Astrocyte of the spinal cord (primary cell): ENCODE results near the gene NHSL2.

Experiments
- DNase-seq: peaks from one replicate; pipeline ENCODE4 v3.0.0; 2011; ENCODE audit warnings: low read depth, low spot score
- H3K4me3 ChIP-seq: 2 replicates; pipeline ENCODE4 v1.5.1; 2011; ENCODE audit warnings: low read depth, mild to moderate bottlenecking, low read length, moderate library complexity
- in situ Hi-C: cut with HindIII; loops from 2 replicates; pipeline ENCODE4 v1.10.0; 2017; ENCODE audit warnings: low sequenced_read_pairs
- TF ChIP-seq, protein P1 (sequence below): IDR thresholded peaks from 2 replicates; pipeline ENCODE4 v1.5.1; 2012; ENCODE audit warnings: low read depth, mild to moderate bottlenecking, low read length, inconsistent platforms

Gene NHSL2

DNA sequence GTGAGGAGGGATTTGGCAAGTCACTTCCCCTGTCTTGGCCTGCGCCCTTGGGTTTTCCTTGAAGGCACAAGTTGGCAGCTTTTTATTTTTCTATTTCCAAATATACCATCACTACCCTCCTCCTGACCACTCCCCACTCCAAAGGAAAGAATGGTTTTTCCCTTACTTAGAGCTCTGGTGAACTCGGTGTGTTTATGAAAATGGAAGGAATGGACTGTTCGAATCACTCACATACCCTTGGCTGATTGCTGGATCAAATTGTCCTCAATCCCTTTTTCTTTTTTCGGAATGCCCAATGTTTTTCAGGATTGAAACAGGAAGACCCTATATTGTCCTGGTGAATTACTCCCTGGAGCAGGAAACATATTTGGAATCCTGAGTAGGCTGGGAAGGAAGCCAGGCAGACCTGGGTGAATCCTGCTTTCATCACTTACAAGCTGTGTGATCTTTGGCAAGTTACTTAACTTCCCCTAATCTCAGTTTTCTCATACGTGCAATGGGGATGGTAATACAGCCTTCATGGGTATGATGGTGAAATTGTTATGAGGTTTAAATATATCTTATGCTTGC is 150.4 kb downstream of the NHSL2 start:
- TF ChIP-seq, protein P1, sequence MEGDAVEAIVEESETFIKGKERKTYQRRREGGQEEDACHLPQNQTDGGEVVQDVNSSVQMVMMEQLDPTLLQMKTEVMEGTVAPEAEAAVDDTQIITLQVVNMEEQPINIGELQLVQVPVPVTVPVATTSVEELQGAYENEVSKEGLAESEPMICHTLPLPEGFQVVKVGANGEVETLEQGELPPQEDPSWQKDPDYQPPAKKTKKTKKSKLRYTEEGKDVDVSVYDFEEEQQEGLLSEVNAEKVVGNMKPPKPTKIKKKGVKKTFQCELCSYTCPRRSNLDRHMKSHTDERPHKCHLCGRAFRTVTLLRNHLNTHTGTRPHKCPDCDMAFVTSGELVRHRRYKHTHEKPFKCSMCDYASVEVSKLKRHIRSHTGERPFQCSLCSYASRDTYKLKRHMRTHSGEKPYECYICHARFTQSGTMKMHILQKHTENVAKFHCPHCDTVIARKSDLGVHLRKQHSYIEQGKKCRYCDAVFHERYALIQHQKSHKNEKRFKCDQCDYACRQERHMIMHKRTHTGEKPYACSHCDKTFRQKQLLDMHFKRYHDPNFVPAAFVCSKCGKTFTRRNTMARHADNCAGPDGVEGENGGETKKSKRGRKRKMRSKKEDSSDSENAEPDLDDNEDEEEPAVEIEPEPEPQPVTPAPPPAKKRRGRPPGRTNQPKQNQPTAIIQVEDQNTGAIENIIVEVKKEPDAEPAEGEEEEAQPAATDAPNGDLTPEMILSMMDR = no peak
- no peak for DNase-seq
- H3K4me3 ChIP-seq = no peak overlapping the region
- in situ Hi-C loops = no loop called here

DNA sequence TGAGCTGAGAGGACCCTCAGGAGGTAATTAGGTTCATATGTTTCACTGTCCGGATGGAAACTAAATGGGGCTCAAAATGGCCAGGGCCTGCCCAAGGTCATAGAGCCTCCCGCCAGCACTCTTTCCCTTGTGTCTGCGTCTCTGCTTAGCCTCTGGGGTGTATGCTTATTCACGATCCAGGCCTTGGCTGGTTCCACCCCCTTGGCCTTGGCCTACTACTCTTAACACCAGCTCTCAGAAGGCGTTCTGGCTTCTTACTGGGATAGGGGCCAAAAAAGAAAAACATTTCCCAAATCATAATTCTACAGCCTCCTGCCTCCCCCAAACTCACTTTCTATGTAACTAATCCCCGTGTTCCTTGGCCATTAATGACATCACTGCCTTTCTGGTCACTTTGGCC is 152.3 kb downstream of the NHSL2 start:
- in situ Hi-C loops = no loop called here

DNA sequence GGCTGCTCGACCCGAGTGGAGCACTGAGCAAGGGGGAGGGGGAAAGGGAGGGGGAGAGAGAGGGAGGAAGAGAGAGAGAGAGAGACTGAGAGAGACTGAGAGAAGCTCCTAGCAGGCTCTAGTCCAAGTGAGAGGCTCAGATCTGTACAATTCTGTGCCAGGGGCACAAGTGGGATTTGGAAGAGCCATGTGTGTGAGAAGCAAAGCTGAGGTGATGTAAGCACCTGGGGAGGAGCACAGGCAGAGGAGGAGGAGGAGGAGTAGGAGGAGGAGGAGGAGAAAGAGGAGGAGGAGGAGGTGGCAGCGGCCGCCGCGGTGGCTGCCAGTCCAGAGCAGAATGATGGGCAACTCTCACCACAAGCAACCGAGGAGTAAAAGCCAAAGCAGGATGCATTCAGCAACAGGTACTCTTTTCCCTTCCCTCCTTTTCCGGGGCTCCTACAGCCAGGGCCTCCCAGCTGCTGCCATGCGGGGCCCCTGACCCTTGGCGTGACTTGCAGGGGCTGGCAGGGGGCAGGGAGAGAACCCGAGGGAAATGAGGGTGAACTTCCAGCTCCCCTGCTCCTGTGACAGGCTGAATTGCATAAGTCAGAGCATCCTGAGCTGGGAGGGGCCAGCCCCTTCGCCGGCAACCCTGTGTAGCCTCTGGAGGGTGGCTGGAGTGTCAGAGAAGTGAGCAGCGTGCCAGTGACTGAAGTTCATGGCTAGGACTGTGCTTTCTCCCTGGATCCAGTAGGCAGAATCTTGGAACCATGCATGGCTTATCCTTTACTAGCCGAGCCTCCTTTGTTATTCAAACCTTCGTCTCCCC is 158.9 kb downstream of the NHSL2 start:
- TF ChIP-seq, protein P1 = no peak
- in situ Hi-C loops = no loop called here
- H3K4me3 ChIP-seq = no peak overlapping the region
- no peak for DNase-seq

More for the DNA sequence above, 152.3 kb downstream of the NHSL2 start:
- TF ChIP-seq, protein P1 = no peak
- no peak for DNase-seq
- no peak overlapping the region for H3K4me3 ChIP-seq

DNA sequence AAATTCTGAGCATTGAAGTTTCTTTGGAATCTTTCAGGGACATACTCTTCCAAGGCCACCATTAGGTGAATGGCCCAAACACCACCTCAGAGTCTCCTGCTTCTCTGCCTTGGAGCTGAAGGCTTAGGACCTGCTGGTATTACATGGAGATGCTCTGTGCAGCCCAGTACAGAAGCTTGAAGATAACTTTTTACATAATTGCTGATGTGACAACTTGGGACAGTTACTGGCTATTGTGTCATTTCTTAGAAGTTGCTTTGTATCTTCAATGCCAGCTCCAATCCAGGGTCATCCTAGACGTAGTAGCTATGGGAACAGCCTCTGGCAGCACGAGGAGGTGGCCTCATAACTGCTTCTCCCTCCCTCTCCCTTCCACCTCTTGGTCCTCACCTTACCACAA is 160.6 kb downstream of the NHSL2 start:
- in situ Hi-C loops = no loop called here
- DNase-seq = no peak
- TF ChIP-seq, protein P1 = no peak
- H3K4me3 ChIP-seq = no peak overlapping the region

GRCh38 chrX:72073633-72074032 is 163.0 kb downstream of the NHSL2 start:
- in situ Hi-C loops = no loop called here
- TF ChIP-seq, protein P1 = no peak
- DNase-seq = no peak
- H3K4me3 ChIP-seq = no peak overlapping the region

GRCh38 chrX:72078411-72078810 is 167.8 kb downstream of the NHSL2 start:
- DNase-seq = no peak
- TF ChIP-seq, protein P1 = no peak
- in situ Hi-C loops = no loop called here
- no peak overlapping the region for H3K4me3 ChIP-seq
